Purkinje cell (primary cell): ENCODE data around the gene TSHZ2. TPM values are rescaled to one million over a fixed set of nuclear protein-coding genes. Genes with fewer than 3 reads are reported as not detected.

ENCODE experiments used
- polyA plus RNA-seq: library from polyadenylated mRNA; unstranded; fragments of >200 nt; fragmentation: Nextera tagmentation; gene quantifications from 2 replicates; pipeline ENCODE4 v1.2.1, GENCODE V29; 2014

TSHZ2 gene
- 0.91 and 3.8 TPM in 2 replicates for polyA plus RNA-seq

DNA sequence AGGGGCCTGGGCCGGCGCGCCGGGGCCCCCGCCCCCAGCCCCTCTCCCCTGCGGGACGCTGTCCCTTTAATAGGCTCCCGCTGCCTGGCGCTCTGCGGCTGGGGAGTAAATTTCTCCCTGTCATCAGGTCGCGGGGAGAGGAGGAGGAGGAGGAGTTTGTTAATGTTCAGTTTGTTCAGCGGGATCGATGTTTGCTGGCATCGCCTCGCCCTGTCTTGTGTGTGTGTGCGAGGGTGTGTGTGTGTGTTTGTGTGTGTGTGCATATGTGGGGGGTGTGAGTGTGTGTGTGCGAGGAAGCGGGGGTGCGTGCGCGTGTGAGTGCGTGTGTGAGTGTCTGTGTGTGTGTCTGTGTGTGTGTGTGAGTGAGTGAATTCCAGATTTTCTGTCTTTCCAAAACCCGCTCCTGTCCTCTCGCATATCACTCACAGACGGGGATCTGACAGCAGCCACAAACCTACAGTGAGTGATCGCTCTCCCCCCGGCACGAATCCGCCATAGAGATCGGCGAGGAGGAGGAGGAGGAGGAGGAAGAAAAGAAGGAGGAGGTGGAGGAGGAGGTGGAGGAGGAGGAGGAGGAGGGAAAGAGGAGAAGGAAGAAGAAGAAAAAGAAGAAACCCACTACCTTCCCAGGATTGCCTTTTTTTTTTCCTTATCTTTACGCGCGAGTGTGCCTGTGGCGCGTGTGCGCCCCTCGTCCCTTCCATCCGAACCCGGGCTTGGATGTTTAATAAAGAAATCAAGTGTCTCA is at the start of gene TSHZ2:
Gene TSHZ2, plus strand, starts transcription at position 169 of the 748 bp plus-strand sequence. CDS start 936 bp downstream, outside the sequence.

